ENCODE data around the gene SEMA6B.

SEMA6B gene

DNA sequence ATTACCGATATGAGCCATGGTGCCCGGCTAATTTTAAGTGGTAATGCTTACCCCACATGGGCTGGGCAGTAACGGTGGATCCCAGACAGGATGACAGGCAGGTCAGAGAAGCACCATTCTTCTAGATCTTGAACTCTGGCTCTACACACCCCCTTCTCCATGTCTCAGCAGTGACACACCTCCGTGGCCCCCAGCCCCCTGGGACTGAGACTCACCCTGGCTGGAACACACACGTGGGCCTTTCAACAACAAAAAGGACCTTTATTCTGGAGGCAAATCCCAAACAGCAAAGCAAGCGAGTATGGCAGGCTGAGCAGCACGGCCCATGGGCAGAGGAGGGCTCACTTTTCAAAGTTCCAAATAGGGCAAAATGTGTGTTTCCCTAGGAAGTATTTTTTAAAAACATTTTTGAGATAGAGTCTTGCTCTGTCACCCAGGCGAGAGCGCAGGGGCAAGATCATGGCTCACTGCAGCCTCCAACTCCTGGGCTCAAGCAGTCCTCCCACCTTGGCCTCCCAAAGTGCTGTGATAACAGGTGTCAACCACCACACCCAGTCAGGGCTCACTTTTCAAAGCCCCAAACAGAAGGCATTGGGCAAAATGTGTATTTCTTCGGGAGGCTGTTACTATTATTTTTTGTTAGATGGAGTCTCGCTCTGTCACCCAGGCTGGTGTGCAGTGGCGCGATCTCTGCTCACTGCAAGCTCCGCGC lies 37.0 kb downstream of the SEMA6B start:
- no peak for DNase-seq

- no peak for DNase-seq
Measured at GRCh38 chr19:4521888-4522242, 37.6 kb downstream of the SEMA6B start.

DNA sequence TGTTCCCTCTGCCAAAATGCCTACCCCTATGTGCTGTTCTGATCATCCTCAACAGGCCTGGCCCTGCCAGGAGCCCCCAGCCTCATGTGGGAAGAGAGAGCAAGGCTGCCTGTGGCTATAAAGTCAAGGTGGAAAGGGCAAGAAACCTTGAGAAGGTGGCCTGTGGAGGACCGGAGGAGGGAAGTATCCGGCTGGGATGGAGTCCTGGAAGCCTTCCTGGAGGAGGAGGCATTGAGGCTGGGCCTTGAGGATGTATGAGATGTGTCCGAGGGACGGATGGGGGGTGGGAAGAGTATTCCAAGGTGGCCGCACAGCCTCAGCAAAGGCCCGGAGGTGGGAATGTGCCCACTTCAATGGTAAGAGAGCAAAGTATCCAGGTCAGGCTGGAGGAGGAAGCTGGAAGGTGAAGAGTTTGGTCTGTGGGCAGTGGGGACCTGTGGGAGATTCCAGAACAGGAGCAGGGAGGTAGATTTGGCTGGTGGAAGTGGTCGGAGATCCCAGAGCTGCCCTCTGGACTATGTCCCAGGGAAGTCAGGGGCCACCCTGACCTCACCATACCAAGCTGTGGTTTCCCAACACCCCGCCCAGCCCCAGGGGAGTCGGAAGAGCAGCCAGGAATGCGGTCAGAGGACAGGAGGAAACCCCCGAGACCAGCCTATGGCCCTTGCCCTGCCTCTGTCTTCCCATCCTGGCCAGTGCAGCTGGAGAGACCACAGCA lies 38.2 kb downstream of the SEMA6B start:
- DNase-seq = no peak

DNA sequence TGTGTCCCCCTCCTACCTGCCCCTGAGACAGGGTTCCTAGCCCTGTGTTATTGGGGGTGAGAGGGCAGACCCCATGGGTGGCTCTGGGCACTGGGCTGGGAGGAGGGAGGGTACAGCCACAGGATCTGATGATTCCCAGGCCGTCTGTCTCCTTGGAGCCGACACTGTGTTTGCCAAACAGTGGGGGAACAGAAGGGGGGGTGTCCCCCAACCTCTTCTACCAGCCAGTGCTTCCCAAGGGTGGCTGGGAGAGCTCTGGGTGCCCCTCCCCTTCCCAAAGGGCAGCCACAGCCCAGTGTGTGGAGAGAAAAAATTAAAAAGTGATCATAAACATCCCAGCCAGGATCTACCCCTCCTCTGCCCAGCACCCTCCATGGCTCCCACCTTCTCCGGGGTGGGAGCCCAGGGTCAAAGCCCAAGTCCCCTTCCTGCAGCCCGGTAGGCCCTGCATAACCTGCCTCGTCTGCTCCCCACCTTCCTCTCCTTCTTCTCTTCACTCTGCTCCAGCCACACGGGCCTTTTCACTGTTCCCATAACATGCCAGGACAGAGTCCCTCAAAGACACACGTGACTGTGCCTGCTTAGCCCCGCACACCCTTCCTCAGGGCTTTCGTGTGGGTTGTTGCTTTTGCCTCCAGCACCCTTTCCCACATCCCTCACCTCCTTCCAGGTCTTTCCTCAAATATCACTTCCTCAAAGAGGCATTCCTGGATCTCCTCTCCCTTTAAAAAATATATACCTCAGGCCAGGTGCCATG lies 39.8 kb downstream of the SEMA6B start:
- no peak for DNase-seq

DNA sequence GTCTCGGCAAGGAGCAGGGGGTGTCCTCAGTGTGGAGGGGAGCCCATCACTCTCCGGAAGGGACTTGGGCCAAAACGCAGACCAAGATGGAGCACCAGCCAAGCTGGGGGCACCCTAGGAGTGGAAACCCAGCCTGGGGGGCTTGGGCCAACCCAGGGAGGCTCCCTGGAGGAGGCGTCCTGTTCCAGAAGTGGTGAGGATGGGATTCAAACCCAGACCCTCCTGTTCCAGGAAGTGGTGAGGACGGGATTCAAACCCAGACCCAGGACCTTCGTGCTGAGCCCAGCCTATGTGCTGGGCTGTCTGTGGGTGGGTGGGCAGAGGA lies 40.4 kb downstream of the SEMA6B start:
- DNase-seq = no peak

DNA sequence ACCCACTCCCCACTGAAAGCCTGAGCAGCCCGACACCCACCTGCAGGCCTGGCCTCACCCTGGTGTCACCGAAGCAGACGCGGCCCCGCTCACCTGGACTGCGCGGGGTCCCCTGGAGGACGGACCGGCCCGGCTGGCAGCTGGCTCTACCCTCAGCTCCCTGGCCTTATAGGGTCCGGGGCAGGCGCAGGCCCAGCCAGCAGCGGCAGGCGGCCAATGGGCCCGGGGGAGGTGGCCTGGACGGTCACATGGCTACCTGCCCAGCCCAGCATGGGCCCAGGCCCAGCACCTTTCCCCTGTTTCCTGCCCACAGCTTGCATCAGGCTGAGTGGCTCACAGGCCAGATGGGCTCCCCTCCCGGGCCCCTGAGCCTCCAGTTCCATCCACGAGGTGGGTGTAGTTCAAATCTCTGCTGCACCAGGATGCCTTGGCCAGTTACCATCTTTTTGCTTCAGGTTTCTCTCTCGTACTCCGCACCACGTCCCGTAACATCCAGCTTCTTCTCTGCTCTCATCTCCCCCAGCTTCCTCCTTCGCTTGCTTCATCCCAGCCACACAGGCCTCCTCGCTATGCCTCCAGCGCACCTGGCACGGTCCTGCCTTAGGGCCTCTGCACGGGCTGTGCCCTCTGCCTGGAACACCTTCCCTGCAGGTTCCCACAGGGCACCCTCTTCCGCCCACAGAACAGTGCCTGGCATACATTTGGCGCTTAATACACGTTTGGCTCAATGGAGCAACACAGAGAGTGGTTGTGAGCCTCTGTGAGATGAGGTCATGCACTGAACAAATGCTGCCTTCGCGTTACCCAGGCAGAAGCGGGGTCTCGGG lies 40.9 kb downstream of the SEMA6B start, which contains the start of gene PLIN4:
PLIN4 (minus strand) TSS at position 142 of the 827 bp plus-strand sequence. CDS start 214 bp downstream, outside the sequence.
- DNase-seq = no peak

DNA sequence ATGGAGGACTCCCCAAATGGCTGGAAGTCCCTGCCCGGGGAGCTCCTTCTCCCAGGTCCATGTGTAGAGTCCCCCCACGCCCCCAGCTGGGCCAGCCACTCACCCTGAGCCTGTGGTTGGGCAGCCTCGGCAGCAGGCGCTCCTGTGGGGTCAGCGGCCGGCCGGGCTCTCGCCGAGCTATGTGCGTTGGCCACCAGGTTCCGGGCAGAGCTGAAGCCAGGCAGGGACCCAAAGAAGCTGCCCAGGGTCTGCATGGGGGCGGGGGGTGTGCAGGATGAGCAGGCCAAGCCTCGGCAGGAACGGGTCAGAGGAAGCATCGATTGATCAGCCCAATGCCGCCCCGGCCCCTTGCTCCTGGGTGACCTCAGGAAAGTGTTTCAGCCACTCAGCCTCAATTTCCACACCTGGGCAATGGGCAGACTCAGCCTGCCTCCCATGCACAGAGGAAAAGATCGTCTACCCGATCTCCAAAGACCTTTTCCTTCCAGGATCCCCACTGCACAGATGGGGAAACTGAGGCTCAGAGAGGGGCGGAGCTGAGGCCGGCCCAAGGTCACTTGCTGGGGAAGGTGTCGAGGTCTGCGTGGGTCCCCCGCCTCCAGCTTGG lies 41.9 kb downstream of the SEMA6B start:
- DNase-seq = no peak

DNA sequence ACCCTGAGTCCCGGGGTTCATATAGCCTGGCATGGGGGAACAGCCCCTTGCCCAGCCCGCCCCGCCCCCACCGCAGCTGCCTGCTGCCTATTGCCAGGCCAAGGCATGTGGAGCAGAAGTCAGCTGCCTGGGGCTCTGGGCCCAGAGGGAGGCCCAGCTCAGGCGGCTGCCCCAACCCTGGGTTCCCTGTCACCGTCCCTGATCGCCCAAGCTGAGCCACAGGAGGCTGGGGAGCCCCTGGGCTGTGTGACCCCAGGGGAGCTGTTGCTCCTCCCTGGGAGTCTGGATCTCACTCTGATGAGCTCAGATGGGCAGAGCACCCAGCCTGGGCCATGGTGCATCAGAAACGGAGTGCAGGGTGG lies 42.6 kb downstream of the SEMA6B start:
- DNase-seq = no peak

DNA sequence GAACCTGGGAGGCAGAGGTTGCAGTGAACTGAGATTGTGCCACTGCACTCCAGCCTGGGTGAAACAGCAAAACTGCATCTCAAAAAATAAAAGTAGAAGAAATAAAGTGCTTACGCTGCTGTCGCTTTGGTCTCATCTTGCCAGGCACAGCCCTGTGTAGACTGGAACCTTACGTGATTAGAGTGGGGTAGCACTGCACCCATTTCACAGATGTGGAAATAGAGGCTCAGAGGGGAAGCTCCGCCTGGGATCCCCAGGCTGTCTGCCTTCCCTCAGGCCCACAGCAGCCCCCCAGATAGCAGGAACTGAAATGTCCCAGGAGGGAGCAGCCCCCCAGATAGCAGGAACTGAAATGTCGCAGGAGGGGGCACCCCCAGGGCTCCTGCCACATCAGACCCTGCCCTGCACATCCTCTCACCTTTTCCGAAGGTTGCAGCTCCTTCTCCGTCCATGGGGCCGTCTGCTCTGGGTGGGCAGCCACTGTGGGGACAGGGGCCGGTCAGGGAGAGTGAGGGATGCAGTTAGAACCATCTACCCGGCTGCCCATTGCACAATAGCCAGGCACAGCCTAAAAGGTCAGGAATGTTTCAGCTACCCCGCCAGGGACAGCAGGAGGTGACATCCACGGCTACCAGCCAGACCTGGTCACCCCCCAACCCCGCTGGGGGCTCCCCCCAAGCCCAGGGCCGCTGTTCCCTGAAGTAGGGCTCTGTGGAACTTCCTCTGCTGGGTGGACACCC lies 43.1 kb downstream of the SEMA6B start:
- DNase-seq = no peak

DNA sequence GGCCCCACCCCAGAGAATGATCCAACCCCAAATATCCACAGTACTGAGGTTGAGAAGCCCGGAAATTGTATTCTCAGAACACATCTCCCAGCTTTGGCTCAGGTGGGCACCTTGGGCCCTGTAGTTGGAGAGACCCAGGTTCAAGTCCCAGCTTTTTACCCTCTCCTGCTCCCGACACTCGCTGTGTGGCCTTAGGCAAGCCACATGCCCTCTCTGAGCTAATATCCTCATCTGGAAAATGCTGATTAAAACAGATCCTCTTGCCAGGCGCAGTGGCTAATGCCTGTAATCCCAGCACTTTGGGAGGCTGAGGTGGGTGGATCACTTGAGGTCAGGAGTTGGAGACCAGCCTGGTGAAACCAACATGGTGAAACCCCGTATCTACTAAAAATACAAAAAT lies 43.8 kb downstream of the SEMA6B start:
- DNase-seq = no peak

- DNase-seq = no peak
Measured at GRCh38 chr19:4513248-4513647, 46.2 kb downstream of the SEMA6B start.

GRCh38 chr19:4512070-4512469 lies 47.4 kb downstream of the SEMA6B start:
- no peak for DNase-seq

GRCh38 chr19:4511300-4512054 lies 48.0 kb downstream of the SEMA6B start:
- no peak for DNase-seq

DNA sequence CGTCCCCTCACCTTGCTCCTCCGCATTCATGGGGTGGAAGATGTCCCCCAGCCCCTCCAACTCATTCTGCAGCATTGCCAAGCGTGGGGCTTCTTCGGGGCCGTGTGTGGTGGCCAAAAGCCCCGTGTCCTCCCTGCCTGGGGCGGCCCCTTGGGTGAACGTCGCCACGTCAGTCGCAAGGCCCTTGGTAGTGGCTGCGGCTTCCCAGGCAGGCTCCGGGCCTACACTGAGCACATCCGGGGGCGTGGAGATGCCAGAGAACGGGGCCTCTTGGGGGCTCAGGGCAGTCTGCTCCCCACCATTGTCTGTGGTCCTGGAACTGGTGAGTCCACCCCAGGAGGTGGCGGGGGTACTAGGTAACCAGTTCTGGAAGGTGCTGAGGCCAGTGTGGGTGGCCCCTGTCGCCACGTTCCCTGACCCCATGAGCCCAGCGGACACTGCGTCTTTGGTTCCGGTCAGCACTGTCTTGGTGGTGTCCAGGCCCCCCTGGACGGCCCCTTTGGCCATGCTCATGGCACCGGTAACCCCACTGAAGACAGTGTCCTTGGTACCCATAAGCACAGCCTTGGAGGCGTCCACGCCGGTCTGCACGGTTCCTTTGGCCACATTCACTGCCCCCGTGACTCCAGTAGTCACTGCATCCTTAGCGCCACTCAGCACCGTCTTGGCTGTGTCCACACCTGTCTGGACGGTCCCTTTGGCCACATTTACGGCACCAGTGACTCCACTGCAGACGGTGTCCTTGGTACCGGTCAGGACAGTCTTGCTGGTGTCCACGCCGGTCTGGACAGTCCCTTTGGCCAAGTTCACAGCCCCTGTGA lies 48.8 kb downstream of the SEMA6B start:
- DNase-seq = no peak

GRCh38 chr19:4508698-4509097 lies 50.8 kb downstream of the SEMA6B start:
- DNase-seq = no peak

GRCh38 chr19:4507804-4508203 lies 51.7 kb downstream of the SEMA6B start:
- DNase-seq = no peak

- DNase-seq = no peak
Measured at GRCh38 chr19:4507150-4507452, 52.4 kb downstream of the SEMA6B start.

- DNase-seq = peak; percentile 22
Measured at GRCh38 chr19:4506449-4507149, 52.9 kb downstream of the SEMA6B start.

- no peak for DNase-seq
Measured at GRCh38 chr19:4505570-4506448, 53.7 kb downstream of the SEMA6B start.
